CD4-positive, alpha-beta T cell treated with Interleukin-1 beta for 1 hour (primary cell): ENCODE measurements around the gene SEMA6A.

Source experiments
- DNase-seq, 2 donors: peaks; one replicate each; pipeline ENCODE4 v3.0.0-alpha.2; 2020 to 2022

Gene SEMA6A

GRCh38 chr5:116452774-116453368 is 121.8 kb downstream of the SEMA6A start:
- DNase-seq = no peak

GRCh38 chr5:116451905-116452450 is 122.6 kb downstream of the SEMA6A start:
- no peak for DNase-seq

- no peak for DNase-seq
These were observed 123.6 kb downstream of the SEMA6A start for GRCh38 chr5:116451066-116451465.

GRCh38 chr5:116449458-116449857 is 125.2 kb downstream of the SEMA6A start:
- DNase-seq = no peak

GRCh38 chr5:116448870-116449427 is 125.7 kb downstream of the SEMA6A start:
- no peak for DNase-seq

GRCh38 chr5:116448450-116448849 is 126.2 kb downstream of the SEMA6A start:
- no peak for DNase-seq

- DNase-seq = no peak
These were observed 128.1 kb downstream of the SEMA6A start for GRCh38 chr5:116446356-116447005.

GRCh38 chr5:116445311-116445710 is 129.3 kb downstream of the SEMA6A start:
- no peak for DNase-seq

GRCh38 chr5:116444373-116445295 is 130.0 kb downstream of the SEMA6A start:
- DNase-seq = no peak

- no peak for DNase-seq
These were observed 131.6 kb downstream of the SEMA6A start for GRCh38 chr5:116442931-116443551.

GRCh38 chr5:116442095-116442534 is 132.5 kb downstream of the SEMA6A start:
- DNase-seq = no peak

GRCh38 chr5:116441223-116441622 is 133.4 kb downstream of the SEMA6A start:
- DNase-seq = no peak

GRCh38 chr5:116440457-116441001 is 134.1 kb downstream of the SEMA6A start:
- no peak for DNase-seq

GRCh38 chr5:116439905-116440304 is 134.7 kb downstream of the SEMA6A start:
- DNase-seq = no peak

GRCh38 chr5:116438979-116439554 is 135.6 kb downstream of the SEMA6A start:
- DNase-seq = no peak

- DNase-seq = no peak
These were observed 136.6 kb downstream of the SEMA6A start for GRCh38 chr5:116437922-116438578.

- DNase-seq = no peak
These were observed 137.3 kb downstream of the SEMA6A start for GRCh38 chr5:116437351-116437705.

- DNase-seq = no peak
These were observed 137.8 kb downstream of the SEMA6A start for GRCh38 chr5:116436674-116437350.

- DNase-seq = no peak
These were observed 145.7 kb downstream of the SEMA6A start for GRCh38 chr5:116428966-116429365.

GRCh38 chr5:116428413-116428812 is 146.2 kb downstream of the SEMA6A start:
- DNase-seq = no peak

- DNase-seq = no peak
These were observed 149.7 kb downstream of the SEMA6A start for GRCh38 chr5:116424951-116425350.
